GM12878 (cell line): ENCODE measurements around the gene DENND10. TPM values are rescaled to one million over a fixed set of nuclear protein-coding genes. Genes with fewer than 3 reads are reported as not detected.
A peak's percentile ranks its signal among the peaks of the same experiment; 100 is the strongest.

Source experiments
- ATAC-seq: fragments of 200-7000 bp; cut with Tn5 transposase; 3 replicates; pipeline ENCODE4 v1.9.1; 2020; ENCODE audit warnings: mild to moderate bottlenecking, moderate library complexity
- BruUV-seq: library from RNA; stranded (reverse); fragments of 400-500 nt; replicated peaks from 2 replicates; lab custom pipeline; 2021; lab: Mats Ljungman, UMichigan
- CTCF ChIA-PET: fragments of 300-600 bp; sonication (Branson Sonifier 250); formaldehyde crosslinking; extraction: SDS; loops from one replicate; lab custom pipeline; 2021; ENCODE audit warnings: inconsistent platforms; lab: Yijun Ruan, JAX
- POLR2A ChIA-PET: fragments of 350-600 bp; formaldehyde crosslinking; extraction: SDS; loops from one replicate; lab custom pipeline; 2021; ENCODE audit warnings: inconsistent platforms; lab: Charles Lee
- RAD21 ChIA-PET: fragments of 300-600 bp; sonication (Branson Sonifier 250); formaldehyde crosslinking; loops from one replicate; lab custom pipeline; 2023; ENCODE audit warnings: antibody characterized with exemption; ENCODE audit not compliant: unreplicated experiment; lab: Charles Lee
- SMC1A ChIA-PET: fragments of 300-600 bp; sonication (Branson Sonifier 250); formaldehyde crosslinking; loops from one replicate; lab custom pipeline; 2023; ENCODE audit not compliant: unreplicated experiment, uncharacterized antibody; lab: Charles Lee
- DNase-seq: peaks from one replicate; pipeline ENCODE4 v3.0.0-alpha.2; 2011; ENCODE audit warnings: low read depth, low spot score
- FAIRE-seq: peaks from 3 replicates; lab custom pipeline; 2011; peaks lifted over from hg19 to GRCh38; lab: Jason Lieb, UNC
- H2AFZ ChIP-seq: 2 replicates; pipeline ENCODE4 v1.6.0; 2011; ENCODE audit warnings: low read depth, low read length, control low read depth; ENCODE audit not compliant: control insufficient read depth
- H3K27ac ChIP-seq: 2 replicates; pipeline ENCODE4 v1.5.1; 2011; ENCODE audit warnings: control low read depth; ENCODE audit not compliant: control insufficient read depth, insufficient read depth
- H3K27me3 ChIP-seq, 2 experiments: replicated peaks in 1 of 2; 2 replicates each; pipeline versions ENCODE4 v1.6.0 to v1.6.1; 2011; ENCODE audit warnings: low read length in 1 of 2; ENCODE audit not compliant: control insufficient read depth in 2 of 2, insufficient read depth in 2 of 2
- H3K36me3 ChIP-seq, 2 experiments: 2 replicates each; pipeline ENCODE4 v1.5.1; 2011; ENCODE audit warnings: low read length in 1 of 2; ENCODE audit not compliant: control insufficient read depth in 2 of 2, insufficient read depth in 2 of 2
- H3K4me1 ChIP-seq: 2 replicates; pipeline ENCODE4 v1.6.1; 2011; ENCODE audit warnings: mild to moderate bottlenecking, low read length, moderate library complexity, mixed read lengths; ENCODE audit not compliant: control insufficient read depth, insufficient read depth
- H3K4me2 ChIP-seq: 2 replicates; pipeline ENCODE4 v1.6.0; 2011; ENCODE audit warnings: control low read depth; ENCODE audit not compliant: control insufficient read depth, insufficient read depth
- H3K4me3 ChIP-seq: fragments of 200-600 bp; sonication (generic); 2 replicates; pipeline ENCODE4 v1.5.1; 2016
- H3K79me2 ChIP-seq: 2 replicates; pipeline ENCODE4 v1.6.0; 2011; ENCODE audit warnings: low read length; ENCODE audit not compliant: control insufficient read depth, insufficient read depth
- H3K9ac ChIP-seq: 2 replicates; pipeline ENCODE4 v1.8.0; 2011; ENCODE audit warnings: low read length, control low read depth, mixed read lengths; ENCODE audit not compliant: control insufficient read depth, insufficient read depth
- H3K9me3 ChIP-seq: replicated peaks from 3 replicates; pipeline ENCODE4 v1.5.1; 2011; ENCODE audit warnings: mild to moderate bottlenecking, low read length; ENCODE audit not compliant: control insufficient read depth, insufficient read depth
- H4K20me1 ChIP-seq: 2 replicates; pipeline ENCODE4 v1.6.0; 2011; ENCODE audit not compliant: control insufficient read depth, insufficient read depth
- EED ChIP-seq: sonication (generic); IDR thresholded peaks from 2 replicates; pipeline ENCODE4 v1.6.1; 2016; ENCODE audit warnings: antibody characterized with exemption, low read depth
- ESRRA ChIP-seq: IDR thresholded peaks from 2 replicates; pipeline ENCODE4 v1.6.1; 2012; ENCODE audit warnings: mild to moderate bottlenecking, low read length, improper control_type of control experiment
- GATAD2B ChIP-seq: fragments of 450-650 bp; conservative IDR thresholded peaks from 2 replicates; pipeline ENCODE4 v1.6.1; 2017; ENCODE audit warnings: low read depth, mild to moderate bottlenecking, moderate library complexity
- HDAC6 ChIP-seq: fragments of 200-600 bp; sonication (generic); IDR thresholded peaks from one replicate; pipeline ENCODE4 v1.8.0; 2017; ENCODE audit warnings: antibody characterized with exemption; ENCODE audit not compliant: unreplicated experiment
- JUNB ChIP-seq: IDR thresholded peaks from 2 replicates; pipeline ENCODE4 v1.6.1; 2016; ENCODE audit warnings: antibody characterized with exemption, mild to moderate bottlenecking
- LARP7 ChIP-seq: fragments of 450-650 bp; IDR thresholded peaks from 2 replicates; pipeline ENCODE4 v1.6.1; 2017; ENCODE audit warnings: mild to moderate bottlenecking
- NR2C2 ChIP-seq: IDR thresholded peaks from 2 replicates; pipeline ENCODE4 v1.6.1; 2011; ENCODE audit warnings: borderline replicate concordance, low read depth; ENCODE audit not compliant: control insufficient read depth, insufficient read length
- STAT1 ChIP-seq: fragments of 450-650 bp; conservative IDR thresholded peaks from 2 replicates; pipeline ENCODE4 v1.6.1; 2014; ENCODE audit warnings: antibody characterized with exemption, mild to moderate bottlenecking
- ZNF24 ChIP-seq: fragments of 450-650 bp; IDR thresholded peaks from 2 replicates; pipeline ENCODE4 v1.6.1; 2017; ENCODE audit warnings: antibody characterized with exemption, mild to moderate bottlenecking
- WGBS: methylation state at CpG from one replicate; pipeline ENCODE4 v1.1.6; 2016; ENCODE audit warnings: low lambda C conversion rate; ENCODE audit not compliant: insufficient replicate concordance, insufficient coverage; ENCODE audit errors: missing lambda C conversion rate; 5-methylcytosine and 5-hydroxymethylcytosine counted together
- in situ Hi-C: fragments of 300-500 bp; cut with MboI; formaldehyde crosslinking; loops from 9 replicates; pipeline ENCODE4 v1.14.3; 2018; ENCODE audit warnings: mixed read lengths
- intact Hi-C: fragments of 100-400 bp; cut with micrococcal nuclease; formaldehyde crosslinking; loops from one replicate; pipeline ENCODE4 v1.14.2; 2022; ENCODE audit not compliant: unreplicated experiment
- polyA plus RNA-seq, 11 experiments: library from polyadenylated mRNA; depleted of rRNA in 4 of 11; unstranded in 6 of 11; stranded (reverse) in 5 of 11; fragments of >200 nt; fragmentation: Nextera tagmentation in 4 of 11; fragmentation: Illumina TruSeq in 1 of 11; extraction: Ambion mirVana in 4 of 11; extraction: Trizol in 1 of 11; gene quantifications; 1 replicate in 1 of 11; 2 replicates in 10 of 11; pipeline versions ENCODE4 v1.2.1 to v1.2.3, GENCODE V29; 2011 to 2016; ENCODE audit warnings: inconsistent platforms in 2 of 11, missing spikeins in 2 of 11, low read depth in 1 of 11
- total RNA-seq, 4 experiments: library from RNA; depleted of rRNA in 3 of 4; stranded (reverse); fragments of >200 nt in 3 of 4; fragmentation: Illumina TruSeq in 1 of 4; extraction: Trizol in 1 of 4; gene quantifications; 2 replicates each; pipeline versions ENCODE4 v1.2.1 to v1.2.3, GENCODE V29; 2013 to 2021
- TF ChIP-seq, protein P1 (sequence below): fragments of 450-650 bp; IDR thresholded peaks from 2 replicates; pipeline ENCODE4 v1.6.1; 2017; ENCODE audit warnings: mild to moderate bottlenecking
- TF ChIP-seq, protein P2 (sequence below): fragments of 150-350 bp; IDR thresholded peaks from 2 replicates; pipeline ENCODE4 v1.6.1; 2016; ENCODE audit warnings: low read depth, low read length

Gene DENND10
- total and polyA plus RNA-seq, 10 of the 15 experiments (the other 5 are each of a cell fraction or from before 2014, with no cell fraction given), result 21.5 to 39.8 (median 26.2) TPM

DNA sequence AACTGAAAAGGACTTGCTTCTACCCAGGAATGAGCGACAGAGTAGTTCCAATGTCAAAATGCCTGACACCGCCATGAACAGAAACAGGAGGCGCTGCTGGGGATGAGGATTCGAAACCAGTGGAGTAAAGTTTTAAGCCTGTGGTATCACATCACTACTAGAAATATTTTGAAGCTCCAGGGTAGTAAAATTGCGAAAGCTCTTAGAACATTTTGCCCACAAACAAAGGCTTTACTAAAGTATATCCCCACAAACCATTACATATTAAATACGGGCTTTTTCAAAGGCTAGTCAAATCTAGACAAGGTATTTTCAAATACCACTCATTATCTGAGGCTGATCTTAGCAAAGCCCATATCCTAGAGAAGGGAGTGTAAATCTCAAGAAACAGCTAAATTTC, 72.3 kb downstream of the DENND10 start (continued):
- TF ChIP-seq, protein P1, sequence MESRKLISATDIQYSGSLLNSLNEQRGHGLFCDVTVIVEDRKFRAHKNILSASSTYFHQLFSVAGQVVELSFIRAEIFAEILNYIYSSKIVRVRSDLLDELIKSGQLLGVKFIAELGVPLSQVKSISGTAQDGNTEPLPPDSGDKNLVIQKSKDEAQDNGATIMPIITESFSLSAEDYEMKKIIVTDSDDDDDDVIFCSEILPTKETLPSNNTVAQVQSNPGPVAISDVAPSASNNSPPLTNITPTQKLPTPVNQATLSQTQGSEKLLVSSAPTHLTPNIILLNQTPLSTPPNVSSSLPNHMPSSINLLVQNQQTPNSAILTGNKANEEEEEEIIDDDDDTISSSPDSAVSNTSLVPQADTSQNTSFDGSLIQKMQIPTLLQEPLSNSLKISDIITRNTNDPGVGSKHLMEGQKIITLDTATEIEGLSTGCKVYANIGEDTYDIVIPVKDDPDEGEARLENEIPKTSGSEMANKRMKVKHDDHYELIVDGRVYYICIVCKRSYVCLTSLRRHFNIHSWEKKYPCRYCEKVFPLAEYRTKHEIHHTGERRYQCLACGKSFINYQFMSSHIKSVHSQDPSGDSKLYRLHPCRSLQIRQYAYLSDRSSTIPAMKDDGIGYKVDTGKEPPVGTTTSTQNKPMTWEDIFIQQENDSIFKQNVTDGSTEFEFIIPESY, result no peak
- TF ChIP-seq, protein P2, sequence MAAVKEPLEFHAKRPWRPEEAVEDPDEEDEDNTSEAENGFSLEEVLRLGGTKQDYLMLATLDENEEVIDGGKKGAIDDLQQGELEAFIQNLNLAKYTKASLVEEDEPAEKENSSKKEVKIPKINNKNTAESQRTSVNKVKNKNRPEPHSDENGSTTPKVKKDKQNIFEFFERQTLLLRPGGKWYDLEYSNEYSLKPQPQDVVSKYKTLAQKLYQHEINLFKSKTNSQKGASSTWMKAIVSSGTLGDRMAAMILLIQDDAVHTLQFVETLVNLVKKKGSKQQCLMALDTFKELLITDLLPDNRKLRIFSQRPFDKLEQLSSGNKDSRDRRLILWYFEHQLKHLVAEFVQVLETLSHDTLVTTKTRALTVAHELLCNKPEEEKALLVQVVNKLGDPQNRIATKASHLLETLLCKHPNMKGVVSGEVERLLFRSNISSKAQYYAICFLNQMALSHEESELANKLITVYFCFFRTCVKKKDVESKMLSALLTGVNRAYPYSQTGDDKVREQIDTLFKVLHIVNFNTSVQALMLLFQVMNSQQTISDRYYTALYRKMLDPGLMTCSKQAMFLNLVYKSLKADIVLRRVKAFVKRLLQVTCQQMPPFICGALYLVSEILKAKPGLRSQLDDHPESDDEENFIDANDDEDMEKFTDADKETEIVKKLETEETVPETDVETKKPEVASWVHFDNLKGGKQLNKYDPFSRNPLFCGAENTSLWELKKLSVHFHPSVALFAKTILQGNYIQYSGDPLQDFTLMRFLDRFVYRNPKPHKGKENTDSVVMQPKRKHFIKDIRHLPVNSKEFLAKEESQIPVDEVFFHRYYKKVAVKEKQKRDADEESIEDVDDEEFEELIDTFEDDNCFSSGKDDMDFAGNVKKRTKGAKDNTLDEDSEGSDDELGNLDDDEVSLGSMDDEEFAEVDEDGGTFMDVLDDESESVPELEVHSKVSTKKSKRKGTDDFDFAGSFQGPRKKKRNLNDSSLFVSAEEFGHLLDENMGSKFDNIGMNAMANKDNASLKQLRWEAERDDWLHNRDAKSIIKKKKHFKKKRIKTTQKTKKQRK, result no peak
- peak; percentile 45 for TF ChIP-seq EED

DNA sequence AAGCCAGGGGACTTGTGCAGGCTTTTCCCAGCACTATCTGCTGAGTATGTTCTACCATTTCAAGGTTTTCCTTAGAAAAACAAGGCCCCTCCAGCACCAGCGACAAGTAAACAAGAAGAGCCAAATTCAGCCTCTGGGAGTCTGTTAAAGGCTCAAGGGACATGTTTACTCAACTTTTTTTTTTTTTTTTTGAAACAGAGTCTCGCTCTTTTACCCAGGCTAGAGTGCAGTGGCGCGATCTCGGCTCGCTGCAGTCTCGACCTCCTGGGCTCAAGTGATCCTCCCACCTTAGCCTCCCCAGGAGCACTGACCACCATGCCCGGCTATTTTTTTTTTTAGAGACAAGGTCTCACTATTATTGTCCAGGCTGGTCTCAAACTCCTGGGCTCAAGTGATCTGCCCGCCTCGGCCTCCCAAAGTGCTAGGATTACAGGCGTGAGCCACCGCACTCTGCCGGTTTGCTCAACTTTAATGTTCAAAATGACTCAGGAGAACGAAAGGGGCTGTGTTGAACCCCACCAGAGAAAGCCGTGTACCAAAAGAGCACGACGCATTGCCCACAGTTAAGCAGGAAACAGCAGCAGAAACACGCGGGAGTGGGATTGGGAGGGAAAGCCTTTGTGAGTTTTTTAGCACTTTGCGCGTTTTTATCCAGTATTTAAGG, 73.9 kb downstream of the DENND10 start:
- ChIA-PET RAD21 (no interaction called here), POLR2A (no interaction called here), CTCF (no interaction called here), SMC1A (interaction anchor here (1.5 to 2.1 kb wide), 3 partner anchors 13 to 22 kb away, joined by 3 to 9 read pairs (median 5); no protein-coding TSS in a partner anchor)
- DNase-seq (no peak), FAIRE-seq (no peak), ATAC-seq (peak; percentile 47)
- intact Hi-C loops, result loop anchor here (2.0 kb wide), 1 partner anchor 97 kb away; the partner anchor contains the start of gene EIF3A
- in situ Hi-C loops, result loop anchor here (25.0 kb wide), 1 partner anchor 616 kb away; no protein-coding TSS in a partner anchor
- no peaks in the 10 kb centered on the region for H3K27me3 ChIP-seq
- TF ChIP-seq HDAC6, result no peak
- TF ChIP-seq ESRRA, result no peak
- TF ChIP-seq ZNF24, result no peak
- TF ChIP-seq LARP7, result no peak
- 0 out of 2 replicates have a peak, but pooled peaks have one; percentile 23 for TF ChIP-seq GATAD2B
- peak; percentile 45 for TF ChIP-seq JUNB
- TF ChIP-seq NR2C2, result no peak
- TF ChIP-seq STAT1, result no peak
- peaks cover 14% of the 10 kb centered on the region for H3K4me1 ChIP-seq
- H3K27ac ChIP-seq, result peak overlapping the region; percentile 74
- H4K20me1 ChIP-seq, result no peaks in the 10 kb centered on the region
- peak overlapping the region; percentile 78 for H3K4me2 ChIP-seq
- peaks cover 2 to 21% of the 10 kb centered on the region in 2 experiments for H3K36me3 ChIP-seq
- no peaks in the 10 kb centered on the region for H3K9me3 ChIP-seq
- peaks cover 32% of the 10 kb centered on the region for H3K79me2 ChIP-seq
- H3K4me3 ChIP-seq, result peak overlapping the region; percentile 100
- H2AFZ ChIP-seq, result peak overlapping the region; percentile 79
- no TSS peak for BruUV-seq
- 6% methylated on average over 21 of the region's 21 CpGs for WGBS
- H3K9ac ChIP-seq, result peak overlapping the region; percentile 90
